Spinal cord (tissue), 10 donors: ENCODE measurements around the gene VEGFB. TPM values are rescaled to one million over a fixed set of nuclear protein-coding genes. Genes with fewer than 3 reads are reported as not detected.

Source experiments
- DNase-seq, 6 donors: peaks; one replicate each; pipeline versions ENCODE4 v3.0.0 to v3.0.0-alpha.2; 2013 to 2015; ENCODE audit warnings: low spot score in 6 of 6, low read depth in 4 of 6
- H3K27ac ChIP-seq: one replicate; pipeline ENCODE4 v1.5.1; 2013; ENCODE audit warnings: low read depth, low read length, control low read depth
- H3K27me3 ChIP-seq: one replicate; pipeline ENCODE4 v1.6.1; 2013; ENCODE audit warnings: low read length; ENCODE audit not compliant: control insufficient read depth, insufficient read depth
- H3K36me3 ChIP-seq: one replicate; pipeline ENCODE4 v1.6.1; 2013; ENCODE audit warnings: low read length; ENCODE audit not compliant: control insufficient read depth, insufficient read depth
- H3K4me1 ChIP-seq: one replicate; pipeline ENCODE4 v1.6.1; 2013; ENCODE audit warnings: low read length; ENCODE audit not compliant: control insufficient read depth, insufficient read depth
- H3K4me3 ChIP-seq: one replicate; pipeline ENCODE4 v1.5.1; 2013; ENCODE audit warnings: low read depth, low read length, control low read depth
- H3K9me3 ChIP-seq: one replicate; pipeline ENCODE4 v1.6.1; 2013; ENCODE audit warnings: low read length; ENCODE audit not compliant: control insufficient read depth, insufficient read depth
- WGBS: methylation state at CpG from one replicate; pipeline ENCODE4 v1.1.5; 2013; ENCODE audit warnings: missing lambda C conversion rate; ENCODE audit not compliant: insufficient coverage; 5-methylcytosine and 5-hydroxymethylcytosine counted together
- polyA plus RNA-seq, 2 donors: library from polyadenylated mRNA; unstranded; fragments of 120-200 nt; gene quantifications; one replicate each; pipeline ENCODE4 v1.2.1, GENCODE V29; 2013; ENCODE audit not compliant: insufficient read length in 2 of 2
- total RNA-seq, 2 donors: library from RNA; depleted of rRNA in 1 of 2; stranded (reverse); fragments of 120-200 nt in 1 of 2; fragments of >200 nt in 1 of 2; gene quantifications; one replicate each; pipeline versions ENCODE4 v1.2.3 to v1.2.4, GENCODE V29; 2013 to 2014
- donor health status: healthy.

VEGFB gene
- total and polyA plus RNA-seq, 4 donors: 46.8 to 255 (median 173) TPM

- no peak overlapping the region for H3K4me3 ChIP-seq
- peaks cover 55% of the 10 kb centered on the region for H3K36me3 ChIP-seq
- WGBS: 78% methylated on average over 1 of the region's 5 CpGs
- peaks cover 49% of the 10 kb centered on the region for H3K4me1 ChIP-seq
- H3K9me3 ChIP-seq: no peaks in the 10 kb centered on the region
- DNase-seq: no peak
- no peak overlapping the region for H3K27ac ChIP-seq
- H3K27me3 ChIP-seq: no peaks in the 10 kb centered on the region
These were observed 4.6 kb downstream of the VEGFB start for GRCh38 chr11:64238999-64239398.

DNA sequence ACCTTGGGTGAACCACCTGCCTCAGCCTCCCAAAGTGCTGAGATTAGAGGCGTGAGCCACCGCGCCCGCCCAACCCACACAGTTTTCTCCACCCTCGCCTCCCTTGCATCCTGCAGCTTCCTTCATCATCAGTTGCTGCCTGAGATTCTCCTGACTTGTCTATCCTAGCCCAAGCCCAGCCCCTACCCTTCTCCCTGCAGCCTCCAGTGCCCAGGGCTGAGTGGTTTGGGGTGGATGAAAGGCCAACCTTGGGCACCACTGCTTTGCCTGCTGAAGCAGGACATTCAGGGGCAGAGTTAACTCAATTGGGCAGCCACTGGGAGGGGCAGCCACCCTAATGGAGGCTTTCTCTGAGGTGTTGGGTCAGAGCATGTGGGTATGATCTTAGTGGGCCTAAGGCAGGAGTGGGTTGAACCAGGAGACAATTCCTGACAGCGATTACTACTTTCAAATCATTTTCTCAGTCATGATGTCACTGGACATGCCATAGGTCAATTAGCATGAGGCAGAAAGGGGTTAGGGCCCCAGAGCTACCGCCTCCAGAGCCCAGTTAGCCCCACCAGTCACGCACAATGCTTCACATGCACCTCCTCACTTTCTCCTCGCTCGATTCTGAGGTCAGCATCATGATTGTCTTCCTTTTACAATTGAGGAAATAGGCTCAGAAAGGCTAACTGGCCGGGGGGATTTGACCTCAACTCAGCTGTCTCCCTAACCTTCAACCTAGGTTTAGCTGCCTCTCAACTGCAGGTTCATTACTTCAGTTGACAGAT lies 5.5 kb downstream of the VEGFB start:
- no peak for DNase-seq
- peak overlapping the region; percentile 85 for H3K4me3 ChIP-seq
- peaks cover 64% of the 10 kb centered on the region for H3K36me3 ChIP-seq
- peaks cover 56% of the 10 kb centered on the region for H3K4me1 ChIP-seq
- 89% methylated on average over 8 of the region's 11 CpGs for WGBS
- no peaks in the 10 kb centered on the region for H3K9me3 ChIP-seq
- peak overlapping the region; percentile 100 for H3K27ac ChIP-seq
- H3K27me3 ChIP-seq: no peaks in the 10 kb centered on the region

GRCh38 chr11:64240435-64241240 lies 6.3 kb downstream of the VEGFB start, which contains the start of gene FKBP2:
FKBP2 (plus strand) TSS chr11:64241095; CDS start chr11:64242388, 1,293 bp downstream.
- 2% methylated on average over 58 of the region's 58 CpGs for WGBS
- peak; percentile 91 to 99 (median 97) for DNase-seq
- Histone ChIP-seq H3K27ac (peak within 1 kb of the TSS; percentile 100), H3K36me3 (peaks cover 67% of the 10 kb centered on the region), H3K4me1 (peaks cover 57% of the 10 kb centered on the region), H3K4me3 (peak within 1 kb of the TSS; percentile 85), H3K9me3 (no peaks in the 10 kb centered on the region), H3K27me3 (no peaks in the 10 kb centered on the region)

- H3K27ac ChIP-seq: peak overlapping the region; percentile 100
- peak overlapping the region; percentile 85 for H3K4me3 ChIP-seq
- peaks cover 62% of the 10 kb centered on the region for H3K36me3 ChIP-seq
- H3K9me3 ChIP-seq: no peaks in the 10 kb centered on the region
- under 1% methylated on average over 24 of the region's 24 CpGs for whole genome bisulfite sequencing
- peaks cover 57% of the 10 kb centered on the region for H3K4me1 ChIP-seq
- peak; percentile 92 to 100 (median 99) for DNase-seq
- no peaks in the 10 kb centered on the region for H3K27me3 ChIP-seq
These were observed 6.8 kb downstream of the VEGFB start for GRCh38 chr11:64241241-64241490.

- H3K27me3 ChIP-seq: no peaks in the 10 kb centered on the region
- peak overlapping the region; percentile 85 for H3K4me3 ChIP-seq
- WGBS: under 1% methylated on average over 58 of the region's 63 CpGs
- no peaks in the 10 kb centered on the region for H3K9me3 ChIP-seq
- H3K36me3 ChIP-seq: peaks cover 58% of the 10 kb centered on the region
- H3K4me1 ChIP-seq: peaks cover 57% of the 10 kb centered on the region
- DNase-seq: peak in 2 of 6 donors; percentile 24 to 57
- peak overlapping the region; percentile 100 for H3K27ac ChIP-seq
These were observed 7.3 kb downstream of the VEGFB start for GRCh38 chr11:64241491-64242374.

DNA sequence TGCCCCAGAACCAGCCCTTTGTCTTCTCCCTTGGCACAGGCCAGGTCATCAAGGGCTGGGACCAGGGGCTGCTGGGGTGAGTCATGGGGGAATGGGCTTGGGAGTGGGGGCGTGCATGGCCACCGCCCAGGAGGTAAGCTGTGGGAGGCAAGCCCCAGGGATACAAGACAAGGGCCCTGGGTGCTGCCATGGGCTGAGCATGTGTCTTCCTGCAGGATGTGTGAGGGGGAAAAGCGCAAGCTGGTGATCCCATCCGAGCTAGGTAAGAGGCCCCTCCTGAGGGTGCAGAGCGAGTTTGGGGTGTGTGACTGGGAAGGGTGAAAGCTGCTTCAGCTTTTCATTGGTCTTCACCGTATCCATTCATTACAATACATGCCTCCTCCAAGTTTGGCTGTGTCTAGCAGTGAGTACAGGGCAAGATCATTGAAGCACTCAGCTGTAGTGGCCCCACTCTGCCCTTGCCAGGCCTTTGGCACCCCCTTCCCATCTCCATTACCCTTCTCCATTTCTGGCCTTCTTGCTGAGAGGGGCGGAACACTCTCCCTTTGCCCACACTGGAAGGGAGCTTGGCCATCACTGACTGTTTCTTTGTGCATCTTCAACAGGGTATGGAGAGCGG lies 9.0 kb downstream of the VEGFB start:
- H3K27ac ChIP-seq: no peak overlapping the region
- DNase-seq: no peak
- H3K9me3 ChIP-seq: no peaks in the 10 kb centered on the region
- peaks cover 67% of the 10 kb centered on the region for H3K4me1 ChIP-seq
- no peaks in the 10 kb centered on the region for H3K27me3 ChIP-seq
- no peak overlapping the region for H3K4me3 ChIP-seq
- WGBS: 100% methylated on average over 2 of the region's 8 CpGs
- H3K36me3 ChIP-seq: peaks cover 42% of the 10 kb centered on the region

- no peak overlapping the region for H3K4me3 ChIP-seq
- no peaks in the 10 kb centered on the region for H3K9me3 ChIP-seq
- H3K27me3 ChIP-seq: no peaks in the 10 kb centered on the region
- peaks cover 37% of the 10 kb centered on the region for H3K36me3 ChIP-seq
- DNase-seq: no peak
- H3K27ac ChIP-seq: no peak overlapping the region
- WGBS: 56% methylated on average over 3 of the region's 5 CpGs
- peaks cover 67% of the 10 kb centered on the region for H3K4me1 ChIP-seq
These were observed 9.7 kb downstream of the VEGFB start for GRCh38 chr11:64244107-64244506.

GRCh38 chr11:64244966-64245365 lies 10.6 kb downstream of the VEGFB start:
- H3K36me3 ChIP-seq: peaks cover 37% of the 10 kb centered on the region
- peaks cover 67% of the 10 kb centered on the region for H3K4me1 ChIP-seq
- H3K9me3 ChIP-seq: no peaks in the 10 kb centered on the region
- no peaks in the 10 kb centered on the region for H3K27me3 ChIP-seq
- H3K27ac ChIP-seq: peak overlapping the region; percentile 41
- DNase-seq: no peak
- no peak overlapping the region for H3K4me3 ChIP-seq
- 77% methylated on average over 3 of the region's 6 CpGs for WGBS

- Histone ChIP-seq H3K9me3 (no peaks in the 10 kb centered on the region), H3K27ac (peak overlapping the region; percentile 41), H3K27me3 (peaks cover 1% of the 10 kb centered on the region), H3K36me3 (peaks cover 37% of the 10 kb centered on the region), H3K4me1 (peaks cover 67% of the 10 kb centered on the region), H3K4me3 (peak overlapping the region; percentile 62)
- DNase-seq: peak in 1 of 6 donors; percentile 66
- 8% methylated on average over 2 of the region's 6 CpGs for WGBS
These were observed 11.0 kb downstream of the VEGFB start for GRCh38 chr11:64245401-64245796.
